ENCODE results near the gene TUBA1B.

Gene TUBA1B

GRCh38 chr12:49160399-49160798 is 29.2 kb upstream of the TUBA1B start:
- Histone ChIP-seq H3K36me3 (ENCODE audit: control insufficient read depth in 2 of 2, insufficient read depth in 1 of 2, low read length in 2 of 2) (no peaks in the 10 kb centered on the region), H3K9me3 (ENCODE audit: control insufficient read depth, insufficient read depth, low read depth, low read length) (no peaks in the 10 kb centered on the region), H3K4me3 (ENCODE audit: low read depth, low read length) (no peak overlapping the region), H3K27ac (ENCODE audit: extremely low read depth, low read depth, low read length) (no peak overlapping the region), H3K4me1 (ENCODE audit: control insufficient read depth, insufficient read depth, low read length) (no peaks in the 10 kb centered on the region; the same call in 1 of the 2 replicates)
- POLR2A ChIA-PET = interaction anchor here (0.8 to 1.7 kb wide), 2 partner anchors 29 to 163 kb away, joined by 3 to 4 read pairs; partner anchors contain the start of genes TROAP and TUBA1B
- TF ChIP-seq OSR2 (tag by site-specific recombination; IDR thresholded peaks at IDR 0.05) (peak; percentile 78), ZNF138 (tag by site-specific recombination; IDR thresholded peaks at IDR 0.05; ENCODE audit: borderline replicate concordance) (no peak), ZNF514 (tag by site-specific recombination; IDR thresholded peaks at IDR 0.05) (no peak), GLIS2 (tag by site-specific recombination; IDR thresholded peaks at IDR 0.05) (no peak)
- CTCF ChIA-PET = no interaction called here

DNA sequence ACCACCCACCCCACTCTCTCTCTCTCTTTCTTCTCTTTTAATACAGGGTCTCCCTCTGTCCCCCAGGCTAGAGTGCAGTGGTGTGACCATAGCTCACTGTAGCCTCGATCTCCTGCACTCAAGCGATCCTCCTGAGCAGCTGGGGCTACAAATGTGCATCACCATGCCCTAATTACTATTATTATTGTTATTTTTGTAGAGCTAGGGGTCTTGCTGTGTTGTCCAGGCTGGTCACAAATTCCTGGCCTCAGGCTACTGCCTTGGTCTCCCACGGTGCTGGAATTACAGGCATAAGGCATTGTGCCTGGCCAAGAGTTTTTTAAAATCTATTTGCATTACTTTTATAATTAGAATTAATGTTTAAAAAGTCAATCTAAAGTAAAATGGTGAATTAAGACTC is 23.0 kb upstream of the TUBA1B start:
- TF ChIP-seq ZNF121 (tag by site-specific recombination; IDR thresholded peaks at IDR 0.05) (peak; percentile 60), ZNF518A (tag by site-specific recombination; conservative IDR thresholded peaks at IDR 0.05; ENCODE audit: low read depth) (no peak)
- Histone ChIP-seq H3K27ac (ENCODE audit: extremely low read depth, low read depth, low read length) (no peak overlapping the region), H3K36me3 (ENCODE audit: control insufficient read depth in 2 of 2, insufficient read depth in 1 of 2, low read length in 2 of 2) (no peaks in the 10 kb centered on the region), H3K4me1 (ENCODE audit: control insufficient read depth, insufficient read depth, low read length) (no peaks in the 10 kb centered on the region), H3K4me3 (ENCODE audit: low read depth, low read length) (no peak overlapping the region), H3K9me3 (ENCODE audit: control insufficient read depth, insufficient read depth, low read depth, low read length) (no peaks in the 10 kb centered on the region)
- ChIA-PET POLR2A (no interaction called here), CTCF (interaction anchor here (0.6 kb wide), 1 partner anchor 21 kb away, joined by 3 read pairs; no protein-coding TSS in a partner anchor)

- Histone ChIP-seq H3K36me3 (ENCODE audit: control insufficient read depth in 2 of 2, insufficient read depth in 1 of 2, low read length in 2 of 2) (no peaks in the 10 kb centered on the region; a peak in 1 of 3 replicates), H3K4me1 (ENCODE audit: control insufficient read depth, insufficient read depth, low read length) (no peaks in the 10 kb centered on the region), H3K9me3 (ENCODE audit: control insufficient read depth, insufficient read depth, low read depth, low read length) (no peaks in the 10 kb centered on the region), H3K27ac (ENCODE audit: extremely low read depth, low read depth, low read length) (no peak overlapping the region), H3K4me3 (ENCODE audit: low read depth, low read length) (no peak overlapping the region)
- TF ChIP-seq ZNF623 (tag by site-specific recombination; IDR thresholded peaks at IDR 0.05) = no peak
- TF ChIP-seq ZBTB21 (tag by site-specific recombination; IDR thresholded peaks at IDR 0.05) = no peak
- no peak for TF ChIP-seq KLF16 (tag by site-specific recombination; IDR thresholded peaks at IDR 0.05)
- no peak for TF ChIP-seq ZNF776 (tag by site-specific recombination; IDR thresholded peaks at IDR 0.05; ENCODE audit: borderline replicate concordance)
- TF ChIP-seq ZNF645 (tag by site-specific recombination; IDR thresholded peaks at IDR 0.05) = no peak
- TF ChIP-seq ZNF423 (tag by site-specific recombination; IDR thresholded peaks at IDR 0.05) = no peak
- no peak for TF ChIP-seq ZNF791 (tag by site-specific recombination; IDR thresholded peaks at IDR 0.05)
- no peak for TF ChIP-seq ZNF157 (tag by site-specific recombination; IDR thresholded peaks at IDR 0.05)
- TF ChIP-seq ZNF792 (tag by site-specific recombination; IDR thresholded peaks at IDR 0.05) = no peak
- TF ChIP-seq, protein P1, sequence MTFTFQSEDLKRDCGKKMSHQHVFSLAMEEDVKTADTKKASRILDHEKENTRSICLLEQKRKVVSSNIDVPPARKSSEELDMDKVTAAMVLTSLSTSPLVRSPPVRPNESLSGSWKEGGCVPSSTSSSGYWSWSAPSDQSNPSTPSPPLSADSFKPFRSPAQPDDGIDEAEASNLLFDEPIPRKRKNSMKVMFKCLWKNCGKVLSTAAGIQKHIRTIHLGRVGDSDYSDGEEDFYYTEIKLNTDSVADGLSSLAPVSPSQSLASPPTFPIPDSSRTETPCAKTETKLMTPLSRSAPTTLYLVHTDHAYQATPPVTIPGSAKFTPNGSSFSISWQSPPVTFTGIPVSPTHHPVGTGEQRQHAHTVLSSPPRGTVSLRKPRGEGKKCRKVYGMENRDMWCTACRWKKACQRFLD (tag by site-specific recombination; IDR thresholded peaks at IDR 0.05) = no peak
- no peak for TF ChIP-seq KLF9 (tag by site-specific recombination; IDR thresholded peaks at IDR 0.05; ENCODE audit: low read depth)
- TF ChIP-seq SCRT2 (tag by site-specific recombination; IDR thresholded peaks at IDR 0.05) = no peak
- no peak for TF ChIP-seq ZNF830 (tag by site-specific recombination; IDR thresholded peaks at IDR 0.05; ENCODE audit: low read depth)
- TF ChIP-seq PRDM6 (tag by site-specific recombination; IDR thresholded peaks at IDR 0.05) = no peak
- TF ChIP-seq ZNF155 (tag by site-specific recombination; IDR thresholded peaks at IDR 0.05) = no peak
- CTCF ChIA-PET = interaction anchor here (0.9 to 1.2 kb wide), 3 partner anchors 16 to 159 kb away, joined by 3 to 4 read pairs (median 4); partner anchors contain the start of gene TUBA1B
- POLR2A ChIA-PET = interaction anchor here (2.3 kb wide), 1 partner anchor 17 kb away, joined by 12 read pairs; the partner anchor contains the start of gene TUBA1B
Observed at GRCh38 chr12:49147384-49147783, 16.2 kb upstream of the TUBA1B start.
